GM11168 (cell line): ENCODE data around the gene AGXT.

Source experiments
- in situ Hi-C: fragments of 300-500 bp; cut with MboI; formaldehyde crosslinking; loops from one replicate; pipeline ENCODE4 v1.12.0; 2022; ENCODE audit warnings: low sequenced_read_pairs; ENCODE audit not compliant: unreplicated experiment

Gene AGXT

GRCh38 chr2:240925191-240925567 is 56.6 kb downstream of the AGXT start:
- in situ Hi-C loops: no loop called here

DNA sequence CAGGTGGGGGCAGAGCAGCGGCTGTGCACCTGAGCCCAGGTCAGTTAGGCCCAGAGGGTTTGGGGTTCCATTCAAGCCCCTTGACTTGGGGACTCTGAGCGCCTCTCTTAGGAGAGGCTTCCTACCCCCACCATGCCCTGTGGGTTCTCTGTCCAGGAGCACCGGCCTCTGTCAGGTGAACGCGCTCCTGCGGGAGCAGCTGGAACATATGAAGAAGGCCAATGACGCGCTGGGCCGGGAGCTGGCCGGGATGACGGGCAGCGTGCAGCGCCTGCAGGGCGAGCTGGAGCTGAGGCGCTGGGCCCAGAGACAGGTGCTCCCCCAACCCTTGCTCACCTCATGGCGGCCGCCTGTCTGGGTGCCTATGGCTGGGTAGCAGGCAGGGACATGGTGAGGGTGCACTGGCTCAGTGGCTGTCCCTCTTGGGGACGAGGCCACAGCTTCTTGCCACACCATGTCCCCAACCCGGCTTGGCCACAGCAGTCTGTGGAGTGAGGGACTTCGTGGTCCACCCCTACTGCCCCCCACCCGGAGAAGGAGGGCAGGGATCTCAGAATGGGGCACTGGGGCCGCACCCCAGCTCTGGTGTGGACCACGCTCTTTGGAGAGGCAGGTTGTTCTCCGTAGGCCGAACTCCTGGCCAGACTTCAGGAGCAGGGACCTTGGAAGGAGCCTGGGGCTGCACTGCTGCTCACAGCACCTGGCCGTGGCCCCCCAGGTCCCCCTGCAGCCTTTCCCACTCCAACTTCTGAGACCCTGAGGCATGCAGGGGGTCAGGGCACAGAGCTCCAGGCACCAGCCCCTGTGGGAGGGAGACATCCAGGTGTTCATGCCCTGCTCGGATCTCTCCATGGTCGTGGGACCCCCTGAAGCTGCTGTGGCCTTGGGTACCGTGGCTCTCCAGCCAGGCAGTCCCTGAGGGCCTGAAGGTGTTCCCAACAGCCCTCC is 57.2 kb downstream of the AGXT start:
- in situ Hi-C loops: no loop called here

DNA sequence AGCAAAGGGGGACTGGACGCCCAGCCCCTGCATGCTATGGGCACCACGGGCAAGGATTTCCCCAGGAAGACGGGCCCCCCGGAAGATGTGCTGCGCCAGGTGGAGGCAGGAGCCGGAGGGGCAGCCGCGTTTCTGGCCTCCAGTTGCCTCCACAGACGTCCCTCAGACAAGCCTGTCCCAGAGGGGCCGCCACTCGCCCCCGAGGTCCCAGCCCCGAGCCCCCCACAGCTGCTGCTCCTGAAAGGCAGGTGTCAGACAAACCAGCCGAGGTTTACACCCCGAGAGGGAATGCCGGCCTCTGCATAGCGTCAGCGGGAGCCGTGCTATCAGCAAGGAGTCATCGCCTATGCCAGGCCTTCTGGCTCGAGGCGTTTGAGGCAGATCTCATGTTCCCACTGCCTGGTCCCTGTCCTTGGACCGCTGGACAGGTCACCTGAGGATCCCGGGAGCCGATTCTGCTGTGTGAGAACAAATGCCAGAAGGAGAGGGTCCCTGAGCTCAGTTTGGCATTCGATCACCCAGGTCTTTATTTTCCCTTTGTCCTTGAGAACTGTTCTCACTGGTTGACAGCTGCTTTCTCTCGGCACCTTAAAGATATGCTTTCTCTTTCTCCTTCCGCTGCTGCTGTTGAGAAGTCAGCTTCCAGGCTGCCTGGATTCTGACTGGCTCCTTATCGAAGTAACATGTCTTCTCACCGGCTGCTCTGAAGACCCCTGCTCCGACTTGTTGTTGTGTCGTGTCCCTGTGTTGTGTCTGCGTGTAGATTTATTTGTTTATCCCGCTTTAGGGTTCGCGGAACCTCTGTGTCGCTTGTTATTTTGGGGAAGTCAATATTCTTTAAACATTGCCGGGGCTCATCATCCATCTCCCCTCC is 58.1 kb downstream of the AGXT start:
- in situ Hi-C loops: no loop called here

- in situ Hi-C loops: no loop called here
Measured at GRCh38 chr2:240927390-240927781, 58.8 kb downstream of the AGXT start.

DNA sequence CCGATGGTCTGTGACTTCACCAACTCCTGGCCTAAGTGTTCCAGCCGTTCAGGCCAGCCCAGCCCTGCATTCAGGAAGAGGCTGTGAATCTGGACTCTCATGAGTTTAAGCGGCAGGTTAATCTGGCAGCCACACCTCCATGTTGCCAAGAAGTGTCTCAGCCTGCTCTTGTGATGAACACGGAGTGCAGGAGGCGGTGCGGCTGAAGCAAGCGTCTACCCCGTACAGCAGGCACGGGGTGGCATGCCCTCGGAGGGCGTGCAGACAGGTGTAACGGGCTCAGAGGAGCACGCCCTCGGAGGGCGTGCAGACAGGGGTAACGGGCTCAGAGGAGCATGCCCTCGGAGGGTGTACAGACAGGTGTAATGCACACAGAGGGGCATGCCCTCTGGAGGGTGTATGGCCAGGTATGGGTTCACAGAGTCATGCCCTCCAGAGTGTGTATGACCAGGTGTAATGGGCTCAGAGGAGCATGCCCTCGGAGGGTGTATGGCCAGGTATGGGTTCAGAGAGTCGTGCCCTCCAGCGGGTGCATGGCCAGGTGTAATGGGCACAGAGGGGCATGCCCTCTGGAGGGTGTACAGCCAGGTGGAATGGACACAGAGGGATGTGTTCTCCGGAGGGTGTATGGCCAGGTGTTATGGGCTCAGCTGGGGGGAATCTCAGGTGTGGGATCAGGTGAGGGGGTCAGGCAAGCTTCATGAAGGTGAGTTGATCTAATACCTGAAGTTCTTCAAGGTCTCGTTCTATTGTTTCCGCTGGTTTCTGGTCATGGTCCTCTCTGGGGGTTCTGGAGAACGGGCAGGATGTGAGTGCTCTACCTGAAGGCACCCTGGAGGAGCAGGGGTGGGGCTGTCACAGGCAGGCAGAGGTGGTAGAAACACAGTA is 60.1 kb downstream of the AGXT start:
- in situ Hi-C loops: no loop called here

- in situ Hi-C loops: no loop called here
Measured at GRCh38 chr2:240929364-240930095, 60.9 kb downstream of the AGXT start.
